T47D (cell line): Measurements from ENCODE around the gene COMT.

Experiments used
- DNase-seq, 2 experiments: peaks; one replicate each; pipeline versions ENCODE4 v3.0.0 to v3.0.0-alpha.2; 2011 to 2012; ENCODE audit warnings: low read depth in 1 of 2, low spot score in 1 of 2
- JUND ChIP-seq: IDR thresholded peaks from 2 replicates; pipeline ENCODE4 v1.6.1; 2012; ENCODE audit warnings: low read depth
- in situ Hi-C: cut with HindIII; loops from 2 replicates; pipeline ENCODE4 v1.10.0; 2016; ENCODE audit warnings: low sequenced_read_pairs, low pct_unique_long_range_greater_than_20kb

COMT gene

DNA sequence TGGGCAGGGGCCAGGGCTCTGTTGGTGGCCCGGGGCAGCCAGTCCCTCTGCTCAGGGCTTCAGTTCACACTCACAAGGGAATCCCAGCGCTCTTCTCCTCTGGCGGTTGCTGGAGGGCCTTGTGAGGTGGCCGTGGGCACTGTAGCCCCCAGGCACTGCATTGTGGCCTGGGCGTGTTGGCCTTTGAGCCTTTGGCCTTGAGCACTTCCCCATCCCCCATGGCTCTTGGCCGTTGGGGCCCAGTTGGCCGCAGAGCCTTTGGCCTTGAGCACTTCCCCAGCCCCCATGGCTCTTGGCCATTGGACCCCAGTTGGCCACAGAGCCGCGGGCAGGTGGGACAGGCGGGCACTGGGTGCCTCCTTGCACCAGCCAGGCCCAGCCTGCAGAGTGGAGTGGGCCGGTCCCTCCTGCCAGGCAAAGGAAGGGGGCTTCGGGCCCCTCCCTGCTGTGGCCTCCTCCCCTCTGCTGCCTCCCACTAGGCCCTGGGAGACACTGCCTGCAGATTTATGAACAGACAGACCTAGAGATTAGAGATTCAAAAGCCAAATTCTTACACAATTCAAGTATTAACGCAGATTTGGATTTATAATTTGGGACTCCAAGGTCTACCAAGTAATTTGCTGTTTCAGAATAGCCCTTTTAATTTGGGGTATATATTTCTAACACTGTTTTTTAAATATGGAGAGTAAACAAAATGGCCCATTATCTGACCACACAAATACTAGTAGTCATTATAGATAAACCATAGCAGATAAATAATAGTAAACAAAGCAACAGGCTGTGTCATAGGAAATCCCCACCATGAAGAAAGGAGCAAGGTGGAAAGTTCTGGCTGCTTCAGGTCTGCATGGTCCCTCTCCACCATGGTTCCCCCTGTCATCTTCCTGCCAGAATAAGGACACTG, 18.3 kb downstream of the COMT start:
- in situ Hi-C loops: no loop called here
- DNase-seq: no peak
- TF ChIP-seq JUND: no peak

- in situ Hi-C loops: no loop called here
- no peak for DNase-seq
- TF ChIP-seq JUND: no peak
These were observed 19.1 kb downstream of the COMT start for GRCh38 chr22:19960491-19961200.

DNA sequence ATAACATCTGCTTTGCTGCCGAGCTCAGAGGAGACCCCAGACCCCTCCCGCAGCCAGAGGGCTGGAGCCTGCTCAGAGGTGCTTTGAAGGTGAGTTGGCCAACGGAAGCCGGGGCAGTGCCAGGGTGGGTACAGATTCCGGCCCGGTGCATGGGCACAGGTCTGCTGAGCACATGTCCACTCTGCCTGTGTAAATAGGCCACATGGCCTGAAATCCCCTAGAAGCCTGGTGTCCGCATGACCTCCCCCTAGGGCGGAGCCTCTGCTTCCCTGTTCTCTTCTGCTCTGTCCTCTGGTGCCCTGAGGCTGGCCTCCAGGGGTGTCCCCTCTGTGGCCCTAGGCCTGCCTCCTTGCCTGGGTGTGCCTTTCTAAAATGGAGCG, 19.6 kb downstream of the COMT start:
- no peak for DNase-seq
- in situ Hi-C loops: no loop called here
- TF ChIP-seq JUND: no peak

- no peak for TF ChIP-seq JUND
- in situ Hi-C loops: no loop called here
These were observed 20.3 kb downstream of the COMT start for GRCh38 chr22:19961868-19962245.

DNA sequence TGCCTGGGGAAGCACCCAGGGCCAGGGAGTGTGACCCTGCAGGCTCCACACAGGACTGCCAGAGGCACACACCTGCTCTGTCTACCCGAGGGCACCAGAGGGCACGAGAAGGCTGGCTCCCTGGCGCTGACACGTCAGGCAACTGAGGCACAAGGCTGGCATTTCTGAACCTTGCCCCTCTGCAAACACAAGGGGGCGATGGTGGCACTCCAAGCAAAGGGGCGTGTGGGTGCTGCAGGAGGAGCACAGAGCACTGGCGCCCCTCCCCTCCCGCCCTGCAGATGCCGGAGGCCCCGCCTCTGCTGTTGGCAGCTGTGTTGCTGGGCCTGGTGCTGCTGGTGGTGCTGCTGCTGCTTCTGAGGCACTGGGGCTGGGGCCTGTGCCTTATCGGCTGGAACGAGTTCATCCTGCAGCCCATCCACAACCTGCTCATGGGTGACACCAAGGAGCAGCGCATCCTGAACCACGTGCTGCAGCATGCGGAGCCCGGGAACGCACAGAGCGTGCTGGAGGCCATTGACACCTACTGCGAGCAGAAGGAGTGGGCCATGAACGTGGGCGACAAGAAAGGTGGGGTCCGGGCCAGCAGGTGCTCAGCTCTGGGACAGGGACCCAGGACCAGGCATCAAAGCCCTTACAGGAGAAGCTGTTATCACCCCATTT, 20.8 kb downstream of the COMT start:
- no peak for TF ChIP-seq JUND
- in situ Hi-C loops: no loop called here
- DNase-seq: peak; percentile 35 to 88

More at GRCh38 chr22:19961868-19962245, 20.3 kb downstream of the COMT start:
- no peak for DNase-seq

- peak; percentile 85 to 96 for DNase-seq
- peak; percentile 55 for TF ChIP-seq JUND
- in situ Hi-C loops: no loop called here
These were observed 21.6 kb downstream of the COMT start for GRCh38 chr22:19962909-19963806.

DNA sequence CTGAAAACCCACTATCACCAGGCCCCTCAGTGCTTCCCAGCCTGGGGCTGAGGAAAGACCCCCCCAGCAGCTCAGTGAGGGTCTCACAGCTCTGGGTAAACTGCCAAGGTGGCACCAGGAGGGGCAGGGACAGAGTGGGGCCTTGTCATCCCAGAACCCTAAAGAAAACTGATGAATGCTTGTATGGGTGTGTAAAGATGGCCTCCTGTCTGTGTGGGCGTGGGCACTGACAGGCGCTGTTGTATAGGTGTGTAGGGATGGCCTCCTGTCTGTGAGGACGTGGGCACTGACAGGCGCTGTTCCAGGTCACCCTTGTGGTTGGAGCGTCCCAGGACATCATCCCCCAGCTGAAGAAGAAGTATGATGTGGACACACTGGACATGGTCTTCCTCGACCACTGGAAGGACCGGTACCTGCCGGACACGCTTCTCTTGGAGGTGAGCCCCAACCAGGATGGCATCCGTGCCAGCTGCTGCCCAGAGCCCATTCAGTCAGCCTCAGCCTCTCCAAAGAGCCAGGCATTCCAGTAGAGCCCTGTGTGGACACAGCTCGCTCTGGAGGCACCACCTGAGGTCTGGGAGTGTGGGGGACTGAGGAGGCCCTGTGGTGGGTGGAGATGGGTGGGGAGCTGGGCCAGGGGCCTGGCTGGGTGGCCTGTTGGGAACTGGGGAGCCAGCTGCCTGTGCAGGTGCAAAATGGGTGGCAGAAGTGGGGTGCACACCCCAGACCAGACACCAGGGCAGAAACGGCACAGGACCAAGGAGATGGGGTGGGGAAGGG, 22.5 kb downstream of the COMT start:
- DNase-seq: no peak
- TF ChIP-seq JUND: no peak
- in situ Hi-C loops: no loop called here

GRCh38 chr22:19964701-19965386, 23.3 kb downstream of the COMT start:
- in situ Hi-C loops: no loop called here

DNA sequence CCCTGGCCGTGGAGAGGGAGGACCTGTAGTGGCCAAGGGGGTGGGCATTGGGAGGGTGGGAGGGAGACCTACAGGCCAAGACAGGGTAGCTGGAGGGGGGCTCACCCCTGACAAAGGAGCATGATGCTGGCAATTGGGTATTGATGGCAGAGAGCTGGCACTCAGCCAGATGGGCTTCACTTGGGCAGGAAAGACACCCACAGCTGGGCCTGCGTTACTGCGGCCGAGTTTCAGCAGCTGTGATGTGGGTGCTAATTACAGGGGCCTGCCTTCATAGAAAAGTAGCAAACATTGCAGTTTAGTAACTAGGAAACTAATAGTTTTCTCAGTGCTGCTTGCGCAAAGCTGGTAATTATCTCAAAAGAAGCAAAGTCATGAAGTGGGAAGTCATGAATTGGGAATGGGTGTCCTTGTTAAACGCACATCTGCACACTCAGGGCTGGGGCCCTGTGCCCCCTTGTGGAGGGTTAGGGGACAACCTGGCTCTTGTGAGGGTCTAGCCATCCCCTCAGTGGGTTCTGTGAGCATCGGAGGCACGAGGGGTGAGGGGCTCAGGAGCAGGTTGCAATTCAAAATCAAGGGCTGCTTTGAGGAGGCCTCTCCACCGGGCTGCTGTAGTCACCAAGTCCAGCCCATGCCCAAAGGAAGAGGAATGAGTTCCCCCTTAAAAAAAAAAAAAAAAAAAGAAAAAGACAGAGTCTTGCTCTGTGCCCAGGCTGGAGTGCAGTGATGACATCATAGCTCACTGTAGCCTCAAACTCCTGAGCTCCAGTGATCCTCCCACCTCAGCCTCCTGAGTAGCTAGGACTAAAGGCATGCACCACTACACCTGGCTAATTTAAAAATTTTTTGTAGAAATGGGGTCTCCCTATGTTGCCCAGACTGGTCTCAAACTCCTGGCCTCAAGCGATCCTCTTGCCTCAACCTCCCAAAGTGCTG, 24.5 kb downstream of the COMT start:
- in situ Hi-C loops: no loop called here

More at GRCh38 chr22:19964701-19965386, 23.3 kb downstream of the COMT start:
- DNase-seq: no peak
- TF ChIP-seq JUND: no peak

More for the DNA sequence above, 24.5 kb downstream of the COMT start:
- DNase-seq: no peak
- no peak for TF ChIP-seq JUND
